HG03064 (cell line): ENCODE data around the gene SLC38A3.
"Not testable (repeated sequence)": the region's sequence is repeated elsewhere in the genome, so short reads cannot be mapped to it uniquely, and the experiment has no call there.

ENCODE experiments used
- ATAC-seq: cut with Tn5 transposase; IDR thresholded peaks from one replicate; pipeline ENCODE4 v1.9.1; 2021; ENCODE audit warnings: low read depth; ENCODE audit not compliant: unreplicated experiment

Gene SLC38A3

DNA sequence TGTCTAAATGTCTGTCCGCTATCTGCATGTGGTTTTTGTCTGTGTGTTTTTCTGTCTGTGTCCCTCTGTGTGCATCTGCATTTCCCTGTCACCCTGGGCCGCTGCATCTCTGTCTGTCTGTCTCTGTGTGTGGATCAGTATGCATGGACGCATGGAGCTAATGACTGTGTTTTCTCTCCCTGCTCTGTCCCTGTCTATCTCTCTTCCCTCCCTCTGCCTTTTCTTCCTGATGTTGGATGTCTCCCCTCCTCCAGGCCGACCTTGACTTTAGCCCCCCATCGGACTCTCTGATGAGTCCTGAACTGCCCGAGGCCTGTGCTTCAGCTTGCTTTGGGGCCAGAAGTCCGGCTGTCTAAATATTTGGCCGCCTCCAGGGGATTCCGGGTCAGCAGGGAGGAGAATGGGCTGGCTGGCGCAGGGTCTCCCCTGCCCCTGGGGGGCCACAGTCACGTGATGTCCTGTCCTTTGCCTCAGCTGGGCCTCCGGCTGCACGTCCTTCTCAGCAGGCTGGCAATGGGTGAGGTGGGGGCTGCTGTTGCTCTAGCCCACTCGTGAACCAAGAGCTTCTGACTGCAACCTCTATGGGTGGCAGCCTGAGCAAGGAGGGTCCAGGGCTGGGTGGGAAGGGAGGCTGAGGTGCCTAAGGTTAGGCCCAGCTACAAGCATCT lies 3.7 kb downstream of the SLC38A3 start:
- no peak for ATAC-seq

DNA sequence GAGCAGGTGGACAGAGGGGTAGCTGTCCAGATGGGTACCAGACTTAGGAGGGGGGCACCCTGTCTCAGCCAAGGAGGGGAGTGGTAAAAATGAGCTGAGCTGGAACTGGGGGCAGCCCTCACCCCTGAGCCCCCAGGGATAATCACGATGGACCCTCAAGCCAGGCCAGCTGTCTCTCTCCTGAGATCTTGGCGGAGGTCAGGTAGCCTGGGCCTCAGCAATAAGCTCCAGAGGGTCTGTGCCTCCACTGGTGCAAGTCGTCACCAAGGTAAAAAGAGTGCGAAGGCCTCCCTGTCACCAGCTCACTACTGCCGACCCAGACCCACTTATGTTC lies 5.1 kb downstream of the SLC38A3 start:
- no peak for ATAC-seq

DNA sequence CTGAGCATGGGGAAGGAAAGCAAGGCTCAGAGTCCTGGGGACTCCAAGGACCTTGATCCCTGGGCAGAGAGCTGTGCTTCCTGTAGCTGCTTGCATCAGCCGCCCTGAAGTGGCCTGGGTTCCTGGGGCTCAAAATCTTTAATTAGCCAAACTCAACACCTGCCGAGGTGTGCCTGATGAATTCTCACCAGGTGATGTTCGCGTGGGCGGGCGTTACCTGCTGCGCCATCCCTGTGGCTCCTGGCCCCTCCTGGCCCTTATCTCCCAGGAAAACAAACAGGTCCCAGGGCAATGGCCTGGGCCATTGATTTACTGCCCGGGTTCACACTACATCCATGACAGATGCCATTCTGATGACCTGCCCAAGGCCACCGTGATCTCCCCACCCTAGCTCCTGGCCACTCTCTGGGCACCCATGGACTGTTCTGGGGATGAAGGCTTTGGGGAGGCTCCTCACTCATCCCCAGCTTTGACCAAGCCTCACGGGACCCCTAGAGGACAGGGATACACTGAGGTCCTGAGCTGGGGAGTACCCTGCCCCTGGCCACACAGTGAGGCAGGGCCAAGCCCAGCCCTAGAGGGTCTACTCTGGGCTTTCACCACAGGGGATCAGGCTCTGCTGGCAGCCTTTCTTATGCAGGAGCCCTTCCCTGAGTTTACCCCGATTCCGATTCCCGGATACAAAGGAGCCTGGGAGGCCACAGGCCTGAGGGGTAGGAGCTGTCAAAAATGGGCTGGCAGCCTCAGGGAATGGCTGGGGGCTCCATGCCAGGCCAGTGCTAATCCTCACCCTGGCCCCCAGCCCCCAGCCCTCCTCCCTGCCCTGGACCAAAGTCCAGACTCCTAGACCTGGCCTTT lies 5.7 kb downstream of the SLC38A3 start:
- ATAC-seq = no peak

DNA sequence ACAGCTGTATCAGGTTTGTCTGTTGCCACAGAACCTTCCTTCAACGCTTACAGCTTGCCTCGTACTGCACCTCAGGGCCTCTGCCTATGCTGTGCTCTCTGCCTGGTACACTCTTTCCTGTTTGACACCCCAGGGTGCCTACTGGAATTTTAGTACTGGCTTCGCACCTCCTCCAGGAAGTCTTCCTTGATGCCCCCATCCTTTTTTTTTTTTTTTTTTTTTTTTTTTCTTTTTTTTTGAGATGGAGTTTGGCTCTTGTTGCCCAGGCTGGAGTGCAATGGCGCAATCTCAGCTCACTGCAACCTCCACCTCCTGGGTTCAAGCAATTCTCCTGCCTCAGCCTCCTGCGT lies 6.3 kb downstream of the SLC38A3 start:
- ATAC-seq = not testable (repeated sequence)

DNA sequence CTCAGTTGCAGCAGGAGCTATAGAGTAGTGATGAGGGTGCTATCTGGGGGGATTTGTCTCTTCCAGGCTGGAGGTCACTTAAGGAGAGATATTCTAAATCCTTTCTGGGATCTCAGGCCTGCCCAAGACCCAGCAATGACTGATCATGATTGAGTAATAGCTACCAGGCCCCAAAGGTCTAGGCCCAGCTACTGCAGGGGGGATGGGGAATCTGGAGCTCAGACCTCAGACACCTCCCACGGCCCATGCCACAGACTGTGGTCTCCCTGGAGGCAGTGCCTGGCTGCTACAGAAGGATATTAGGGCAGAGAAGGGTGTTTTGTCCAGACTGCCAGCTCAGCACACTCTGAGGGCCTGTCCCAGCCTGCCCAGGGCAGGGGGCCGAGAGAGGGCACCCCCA lies 6.9 kb downstream of the SLC38A3 start:
- ATAC-seq = no peak

DNA sequence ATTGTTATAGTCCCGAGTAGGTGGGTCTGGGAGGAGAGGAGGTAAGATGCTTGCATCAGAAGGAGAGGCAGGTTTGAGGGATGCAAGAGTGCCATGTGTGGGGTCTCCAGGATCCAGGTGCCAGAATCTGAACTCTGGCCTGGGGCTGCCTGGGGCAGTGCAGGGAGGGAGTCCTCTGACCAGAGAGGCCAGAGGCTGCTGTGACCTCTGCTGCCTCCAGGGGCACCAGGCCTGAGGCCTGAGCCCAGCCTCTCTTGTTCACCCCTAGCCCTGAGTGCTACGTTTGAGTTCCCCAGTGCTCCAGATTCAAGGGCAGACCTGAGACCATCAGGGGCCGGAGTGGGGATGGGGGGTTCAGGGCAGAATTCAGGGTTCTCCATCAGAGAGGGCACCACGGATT lies 7.4 kb downstream of the SLC38A3 start:
- no peak for ATAC-seq

DNA sequence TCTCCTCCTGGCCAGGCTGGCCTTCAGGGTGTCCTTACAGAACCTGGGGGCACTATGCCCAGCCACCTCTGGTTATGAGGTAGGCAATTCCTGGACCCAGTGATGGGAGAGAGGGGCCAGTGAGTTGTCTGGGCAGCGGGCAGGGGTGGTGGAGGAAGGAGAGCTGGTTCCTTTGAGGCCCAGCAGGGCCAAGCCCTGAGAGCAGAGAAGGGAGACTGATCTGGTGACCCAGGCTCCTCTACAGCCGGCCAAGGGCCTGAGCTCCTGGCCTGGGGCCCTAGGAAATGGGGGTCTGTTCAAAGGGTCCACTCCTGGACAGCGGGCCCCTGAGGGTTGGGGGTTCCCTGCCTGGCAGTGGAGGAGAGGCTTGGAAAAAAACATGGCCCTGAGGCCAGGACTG lies 7.9 kb downstream of the SLC38A3 start:
- ATAC-seq = no peak

DNA sequence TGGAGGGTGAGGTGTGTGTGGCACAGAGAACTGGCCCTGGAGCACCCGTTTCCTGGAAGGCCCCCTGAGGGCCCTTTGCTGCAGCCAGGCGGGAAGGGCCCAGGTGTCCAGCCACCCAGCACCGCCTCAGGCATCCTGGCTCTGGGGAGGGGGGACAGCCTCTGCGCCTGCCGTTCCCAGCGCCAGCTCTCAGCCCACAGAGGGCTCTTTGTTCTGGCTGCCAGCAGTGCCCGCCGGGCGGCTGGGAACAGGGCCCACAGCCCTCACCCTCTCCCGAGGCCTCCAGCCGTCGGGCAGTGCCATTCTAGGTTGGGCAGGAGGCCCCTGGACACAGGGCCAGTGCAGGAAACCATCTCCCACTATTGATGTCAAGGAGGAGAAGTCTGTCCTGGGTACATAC lies 8.3 kb downstream of the SLC38A3 start:
- ATAC-seq = no peak

DNA sequence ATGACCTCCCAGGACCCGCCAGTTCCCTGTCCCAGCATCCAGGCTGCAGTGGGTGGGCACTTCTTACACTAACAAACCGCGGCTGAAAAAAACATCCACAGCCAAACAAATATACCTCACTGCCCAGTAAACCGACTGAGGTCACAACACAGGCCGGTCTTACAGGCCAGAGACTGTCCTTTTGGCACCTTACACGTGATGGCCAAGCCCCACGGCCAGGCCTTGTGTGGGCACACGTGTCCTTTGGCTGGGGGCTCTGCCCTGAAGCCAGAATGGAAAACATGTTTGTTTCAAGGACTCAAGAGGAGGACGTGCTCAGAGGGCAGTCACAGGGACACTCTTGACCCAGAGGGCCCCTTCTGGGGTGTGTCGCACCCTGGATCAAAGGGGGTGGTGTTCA lies 9.8 kb downstream of the SLC38A3 start:
- ATAC-seq = no peak

DNA sequence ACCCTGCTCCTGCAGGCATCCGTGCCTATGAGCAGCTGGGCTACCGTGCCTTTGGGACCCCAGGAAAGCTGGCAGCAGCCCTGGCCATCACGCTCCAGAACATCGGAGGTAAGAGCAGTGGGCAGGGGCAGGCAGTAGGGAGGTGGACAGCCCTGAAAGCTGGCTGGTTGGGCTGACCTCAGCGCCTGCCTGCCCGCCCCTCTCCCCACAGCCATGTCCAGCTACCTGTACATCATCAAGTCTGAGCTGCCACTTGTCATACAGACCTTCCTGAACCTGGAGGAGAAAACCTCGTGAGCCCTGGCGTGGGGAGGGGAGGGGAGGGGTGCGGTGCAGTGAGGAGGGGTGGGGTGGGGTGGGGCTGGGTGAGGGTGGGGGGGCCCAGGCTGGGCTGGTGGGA lies 10.5 kb downstream of the SLC38A3 start:
- ATAC-seq = no peak

DNA sequence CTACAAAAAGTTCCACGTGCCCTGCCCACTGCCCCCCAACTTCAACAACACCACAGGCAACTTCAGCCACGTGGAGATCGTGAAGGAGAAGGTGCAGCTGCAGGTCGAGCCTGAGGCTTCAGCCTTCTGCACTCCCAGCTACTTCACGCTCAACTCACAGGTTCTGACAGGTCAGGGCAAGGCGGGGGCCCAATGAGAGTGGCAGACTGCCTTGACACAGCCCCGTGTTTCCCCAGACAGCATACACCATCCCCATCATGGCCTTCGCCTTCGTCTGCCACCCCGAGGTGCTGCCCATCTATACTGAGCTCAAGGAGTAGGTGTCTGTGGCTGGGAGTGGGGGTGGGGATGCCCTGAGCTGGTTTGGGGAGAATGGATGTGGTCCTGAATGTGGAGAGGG lies 12.6 kb downstream of the SLC38A3 start:
- ATAC-seq = no peak

DNA sequence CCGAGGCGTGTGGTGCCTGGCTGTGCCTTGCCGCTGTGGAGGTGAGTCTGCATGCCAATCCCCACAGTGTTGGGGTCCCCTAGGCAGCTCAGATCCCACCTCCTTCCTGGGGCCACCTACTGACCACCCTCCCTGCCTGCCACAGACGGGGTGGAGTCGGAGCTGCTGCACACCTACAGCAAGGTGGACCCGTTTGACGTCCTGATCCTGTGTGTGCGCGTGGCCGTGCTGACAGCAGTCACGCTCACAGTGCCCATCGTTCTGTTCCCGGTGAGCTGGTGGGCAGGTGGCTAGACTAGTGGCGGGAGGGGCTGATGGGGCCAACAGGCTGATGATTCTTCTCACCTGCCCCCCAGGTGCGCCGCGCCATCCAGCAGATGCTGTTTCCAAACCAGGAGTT lies 13.4 kb downstream of the SLC38A3 start:
- no peak for ATAC-seq

DNA sequence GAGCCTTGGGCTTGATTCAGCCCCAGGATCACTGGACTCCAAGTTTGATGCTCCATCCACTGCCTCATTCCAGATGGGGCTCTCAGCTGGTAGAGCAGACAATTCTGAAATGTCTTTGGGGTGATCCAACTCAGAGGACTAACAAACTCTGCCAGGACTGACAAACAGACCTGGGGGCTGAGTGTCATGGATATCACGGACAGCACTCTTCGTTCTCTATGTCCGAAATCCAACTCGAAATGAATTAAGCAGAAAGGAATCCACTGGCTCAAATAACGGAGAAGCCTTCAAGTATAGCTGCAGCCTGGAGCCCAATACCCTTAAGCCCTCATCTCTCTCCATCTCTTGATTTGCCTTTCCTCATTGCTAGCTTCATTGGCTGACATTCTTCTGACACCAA lies 14.2 kb downstream of the SLC38A3 start:
- ATAC-seq = no peak

DNA sequence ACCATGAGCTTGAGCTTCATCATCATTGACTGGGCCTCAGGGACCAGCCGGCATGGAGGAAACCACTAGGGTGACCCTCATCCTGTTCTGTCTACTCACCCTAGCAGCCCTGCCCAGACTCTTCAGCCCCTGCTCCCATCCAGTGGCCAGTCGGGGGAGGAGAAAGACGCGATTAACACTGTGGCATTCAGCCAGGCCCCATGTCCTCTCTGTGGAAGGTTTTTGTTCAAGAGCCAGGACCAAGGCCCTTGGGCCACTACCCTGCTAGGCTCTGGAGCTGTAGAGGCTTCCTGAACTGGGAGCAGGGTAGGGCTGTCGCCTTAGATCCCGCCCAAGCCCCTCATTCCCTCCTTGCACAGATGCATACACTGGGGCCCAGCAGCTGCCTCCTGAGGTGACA lies 15.0 kb downstream of the SLC38A3 start:
- no peak for ATAC-seq

DNA sequence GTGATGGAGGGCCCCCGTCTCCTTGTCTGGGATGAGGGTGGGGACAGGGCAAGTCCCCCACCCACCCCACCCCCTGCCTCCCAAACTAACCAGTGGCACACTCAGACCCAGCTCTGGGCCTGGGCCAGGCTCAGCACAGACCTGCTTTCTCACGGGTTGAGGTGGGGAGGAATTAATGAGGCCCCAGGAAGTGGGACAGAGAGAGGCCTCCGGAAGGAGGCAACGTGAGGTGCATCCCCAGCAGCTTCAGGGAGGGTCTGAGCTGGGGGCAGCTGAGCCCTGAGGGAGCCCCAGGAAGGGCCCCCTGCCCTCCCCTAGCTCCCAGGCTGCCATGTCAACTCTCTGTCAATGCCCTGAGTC lies 16.0 kb downstream of the SLC38A3 start:
- no peak for ATAC-seq

DNA sequence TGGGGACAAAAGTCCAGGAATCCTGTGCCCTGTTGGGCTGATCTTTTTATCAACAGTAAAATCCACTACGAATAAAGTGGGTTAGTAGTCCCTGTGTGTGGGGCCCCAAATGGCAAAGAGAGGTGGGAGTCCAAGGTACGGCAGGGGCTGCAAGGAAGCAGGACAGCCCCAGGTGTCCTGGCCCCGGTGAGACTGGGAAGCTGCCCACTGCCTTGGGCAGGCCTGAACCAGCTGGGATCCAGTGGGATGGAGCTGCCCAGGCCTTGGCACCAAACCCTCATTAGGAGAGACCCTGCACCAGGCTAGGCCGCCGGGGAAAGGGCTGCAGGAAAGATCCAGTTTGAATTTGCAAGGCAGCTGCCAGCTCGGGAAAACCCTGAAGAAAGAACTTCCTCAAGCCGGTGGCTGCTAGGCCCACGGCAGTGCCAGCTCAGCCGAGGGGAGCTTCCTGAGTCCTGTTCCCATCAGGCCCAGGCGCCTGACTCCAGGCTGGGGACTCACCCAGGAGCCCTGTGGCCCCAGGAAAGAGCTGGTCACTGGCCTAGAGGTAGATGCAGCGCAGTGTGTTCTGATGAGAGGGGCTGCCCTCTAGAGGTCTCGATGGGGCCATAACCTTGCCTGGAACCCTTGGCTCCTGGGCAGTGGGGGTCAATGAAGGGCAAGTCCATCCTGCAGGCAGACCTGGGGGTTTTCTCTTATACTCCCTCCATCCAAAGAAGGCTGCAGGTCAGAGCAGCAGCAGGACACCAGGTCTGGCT lies 16.5 kb downstream of the SLC38A3 start:
- no peak for ATAC-seq

DNA sequence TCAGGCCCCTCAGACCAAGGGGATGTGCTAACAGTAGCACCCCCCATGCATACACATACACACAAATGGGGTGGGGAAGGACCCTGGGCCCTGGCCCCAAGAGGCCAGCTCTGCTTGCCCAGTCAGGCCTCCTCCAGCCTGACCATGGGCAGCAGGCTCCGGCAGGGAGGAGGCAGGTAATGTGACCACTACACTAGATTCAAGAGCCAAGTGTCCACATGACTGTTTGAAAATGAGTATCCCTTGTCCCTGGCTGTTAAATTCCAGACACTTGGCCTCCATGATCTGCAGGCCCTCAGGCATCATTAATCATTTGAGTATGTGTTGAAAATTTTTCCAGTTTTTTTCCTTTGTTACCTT lies 17.1 kb downstream of the SLC38A3 start:
- ATAC-seq = no peak

DNA sequence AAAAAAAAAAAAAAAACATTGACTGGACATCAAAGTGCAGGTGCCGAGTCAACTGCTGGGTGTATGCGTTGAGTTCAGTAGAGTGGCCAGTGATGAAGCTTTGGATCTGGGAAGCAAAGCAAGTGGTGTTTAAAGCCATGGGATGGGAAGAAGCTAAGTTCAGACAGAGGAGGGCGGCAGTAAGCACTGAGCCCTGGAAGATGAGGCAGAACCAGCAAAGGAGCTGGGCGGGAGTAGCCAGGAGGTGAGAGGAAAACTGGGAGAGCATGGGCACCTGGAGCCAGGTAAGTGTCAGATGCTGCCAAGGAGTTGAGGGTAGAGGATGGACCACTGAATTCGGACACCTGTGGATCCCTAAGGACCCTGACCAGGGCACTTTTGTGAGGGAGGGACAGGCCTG lies 19.6 kb downstream of the SLC38A3 start:
- ATAC-seq = no peak

DNA sequence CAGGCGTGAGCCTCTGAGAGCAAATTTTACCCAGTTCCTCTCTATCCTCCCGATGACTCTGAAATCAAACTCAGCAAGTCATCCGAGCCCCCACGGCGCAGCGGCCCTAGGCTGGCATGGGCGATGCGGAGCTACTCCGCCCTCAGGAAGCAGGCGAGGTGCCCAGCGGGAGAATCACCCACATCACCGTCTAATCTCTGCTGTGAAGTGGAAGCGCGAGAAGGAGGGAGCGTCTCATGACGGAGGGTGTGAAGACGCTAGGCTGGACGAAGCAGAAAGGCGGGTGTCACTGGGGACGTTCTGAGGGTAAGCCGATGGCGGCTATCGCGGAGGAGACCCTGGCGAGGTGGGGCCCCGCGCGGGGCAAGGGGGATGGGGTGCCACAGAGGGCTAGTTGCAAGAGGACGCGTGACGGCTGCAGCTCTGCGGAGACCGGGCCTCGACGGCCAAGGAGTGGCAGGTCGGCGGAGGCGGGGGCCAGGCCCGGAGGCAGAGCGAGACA lies 21.9 kb downstream of the SLC38A3 start:
- peak; percentile 3 for ATAC-seq

DNA sequence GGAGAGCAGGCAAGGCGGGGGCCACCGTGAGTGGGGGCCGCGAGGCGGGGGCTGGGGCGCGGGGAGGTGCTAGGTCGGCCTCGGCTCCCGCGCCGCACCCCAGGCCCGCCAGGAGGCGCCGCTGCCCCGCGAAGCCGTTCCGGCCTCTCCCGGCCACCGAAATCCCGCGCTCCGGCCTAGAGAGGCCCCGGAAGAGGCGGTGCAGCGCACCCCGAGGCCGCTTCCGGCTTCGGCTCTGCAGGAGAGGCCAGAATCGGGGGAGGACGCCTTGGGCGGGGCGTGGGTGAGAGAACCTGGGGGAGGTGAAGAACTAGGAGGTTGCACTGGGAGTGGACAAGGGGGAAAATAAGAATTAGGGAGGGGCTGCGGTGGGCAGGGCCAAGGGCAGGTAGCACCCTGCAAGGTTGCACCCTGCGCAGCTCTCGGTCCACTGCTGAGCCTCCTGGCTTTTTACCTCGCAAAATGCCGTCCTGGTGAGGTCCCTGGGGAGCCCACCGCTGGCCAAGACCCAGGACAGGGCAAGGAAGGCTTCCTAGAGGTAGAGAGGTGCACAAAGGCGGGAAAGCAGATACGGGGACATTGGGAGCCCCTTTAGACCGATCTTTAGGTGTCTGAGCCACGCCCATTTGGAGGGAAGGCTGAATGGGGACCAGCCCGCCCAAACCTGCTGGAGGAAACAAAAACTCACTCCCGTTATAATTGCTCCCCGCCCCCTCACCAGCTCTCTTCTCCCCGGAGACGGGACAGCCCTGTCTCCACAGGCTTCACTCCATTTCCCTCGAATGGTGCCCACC lies 22.5 kb downstream of the SLC38A3 start:
- ATAC-seq = peak; percentile 59

DNA sequence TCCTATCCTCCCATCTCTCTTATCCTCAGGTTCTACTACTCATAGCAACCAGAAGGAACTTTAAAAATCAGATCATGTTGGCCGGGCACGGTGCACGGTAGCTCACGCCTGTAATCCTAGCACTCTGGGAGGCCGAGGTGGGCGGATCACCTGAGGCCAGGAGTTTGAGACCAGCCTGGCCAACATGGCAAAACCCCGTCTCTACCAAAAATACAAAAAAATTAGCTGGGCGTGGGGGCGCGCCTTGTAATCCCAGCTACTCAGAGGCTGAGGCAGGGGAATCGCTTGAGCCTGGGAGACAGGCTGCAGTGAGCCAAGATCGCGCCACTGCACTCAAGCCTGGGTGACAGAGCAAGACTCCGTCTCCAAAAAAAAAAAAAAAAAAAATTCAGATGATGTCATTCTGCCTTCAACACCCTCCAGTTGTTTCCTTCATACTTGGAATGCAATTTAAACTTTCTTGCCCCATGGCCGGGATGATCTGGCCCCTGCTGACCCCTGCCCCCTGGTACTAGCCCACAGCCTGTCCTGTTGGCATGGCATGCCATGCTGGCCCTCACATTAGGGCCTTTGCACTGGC lies 23.2 kb downstream of the SLC38A3 start:
- ATAC-seq = not testable (repeated sequence)
